HEK293T (cell line): ENCODE measurements around the gene EPHB1.

Experiments
- CTBP1 ChIP-seq: fragments of 450-650 bp; IDR thresholded peaks from 2 replicates; pipeline ENCODE4 v1.6.1; 2016; ENCODE audit warnings: borderline replicate concordance
- FOXA1 ChIP-seq: fragments of 450-650 bp; IDR thresholded peaks from 2 replicates; pipeline ENCODE4 v1.6.1; 2016; ENCODE audit warnings: mild to moderate bottlenecking
- FOXK2 ChIP-seq: fragments of 450-650 bp; IDR thresholded peaks from 2 replicates; pipeline ENCODE4 v1.6.1; 2016; ENCODE audit warnings: mild to moderate bottlenecking
- LEF1 ChIP-seq: fragments of 450-650 bp; IDR thresholded peaks from 2 replicates; pipeline ENCODE4 v1.6.1; 2017; ENCODE audit warnings: mild to moderate bottlenecking, borderline replicate concordance
- PKNOX1 ChIP-seq: fragments of 450-650 bp; IDR thresholded peaks from 2 replicates; pipeline ENCODE4 v1.6.1; 2016
- SP1 ChIP-seq: fragments of 450-650 bp; IDR thresholded peaks from 2 replicates; pipeline ENCODE4 v1.6.1; 2017

DNA sequence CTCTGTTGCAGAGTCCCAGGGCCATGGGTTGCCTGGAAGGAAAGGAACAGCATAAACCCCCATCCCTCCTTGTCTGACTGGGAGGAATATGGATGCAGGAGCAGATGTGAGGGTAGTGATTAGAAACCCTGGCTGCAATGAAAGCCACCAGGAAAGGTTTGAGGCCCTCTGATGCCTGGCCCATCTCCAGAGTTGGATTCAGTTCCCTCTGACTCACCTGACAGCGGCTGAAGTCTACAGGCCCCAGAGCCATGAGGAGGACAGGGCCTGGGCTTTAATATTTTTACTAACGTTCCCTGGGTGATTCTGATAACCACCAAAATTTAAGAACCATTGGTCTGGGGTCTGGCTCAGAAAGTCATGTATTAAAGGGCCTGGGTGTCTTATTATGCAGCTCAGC, 214.0 kb downstream of the EPHB1 start:
- TF ChIP-seq LEF1 (no peak), FOXA1 (no peak), PKNOX1 (no peak), SP1 (no peak), CTBP1 (no peak), FOXK2 (no peak)
